ENCODE data around the gene SMYD4. TPM values are rescaled to one million over a fixed set of nuclear protein-coding genes. Genes with fewer than 3 reads are reported as not detected.
A peak's percentile ranks its signal among the peaks of the same experiment; 100 is the strongest.

The SMYD4 gene
- total and polyA plus RNA-seq, 9 of the 15 experiments (the other 6 are each of a cell fraction or from before 2014, with no cell fraction given) = 1.3 to 10.2 (median 6.7) TPM

DNA sequence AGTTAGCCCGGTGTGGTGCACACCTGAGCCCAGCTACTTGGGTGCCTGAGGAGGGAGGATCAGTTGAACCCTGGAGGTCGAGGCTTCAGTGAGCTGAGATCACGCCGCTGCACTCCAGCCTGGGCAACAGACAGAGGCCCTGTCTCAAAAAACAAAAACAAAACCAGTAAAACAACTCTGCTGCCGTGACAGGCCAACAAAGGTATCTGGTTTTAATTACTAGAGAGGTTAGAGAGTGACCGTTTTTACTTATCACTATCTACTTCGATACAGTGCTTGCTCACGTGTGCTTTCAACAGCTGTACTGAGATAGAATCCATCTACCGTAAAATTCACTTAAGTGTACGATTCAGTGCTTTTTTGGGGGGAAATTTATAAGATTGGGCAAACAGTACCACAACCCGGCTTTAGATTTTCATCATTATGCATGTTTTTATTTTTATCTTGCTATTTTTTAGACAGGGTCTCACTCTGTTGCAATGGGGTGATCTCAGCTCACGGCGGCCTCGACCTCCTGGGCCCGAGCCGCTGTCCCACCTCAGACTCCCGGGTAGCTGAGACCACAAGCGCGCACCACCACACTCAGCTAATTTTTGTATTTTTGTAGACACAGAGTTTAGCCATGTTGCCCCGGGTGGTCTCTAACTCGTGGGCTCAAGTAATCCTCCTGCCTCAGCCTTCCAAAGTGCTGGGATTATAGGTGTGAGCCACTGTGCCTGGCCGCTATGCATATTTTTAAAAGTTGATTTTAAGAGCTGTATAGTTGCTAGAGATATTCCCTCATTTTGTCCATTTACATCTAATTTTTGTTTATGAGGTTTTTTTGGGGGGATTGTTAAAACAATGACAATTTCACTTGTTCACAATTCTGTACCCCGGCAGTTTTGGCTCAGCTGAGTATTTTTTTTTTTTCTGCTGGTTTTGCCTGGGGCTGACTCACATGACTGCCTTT is 36.9 kb downstream of the SMYD4 start (continued):
- TF ChIP-seq POU5F1 (IDR thresholded peaks at IDR 0.05; ENCODE audit: borderline replicate concordance, low read depth, low read length, partially characterized antibody) (no peak), ZNF324 (CRISPR knock-in tag; IDR thresholded peaks at IDR 0.05) (no peak), ARID1B (IDR thresholded peaks at IDR 0.05) (peak; percentile 34; the same call in 1 of the 2 replicates), ZBTB7A (IDR thresholded peaks at IDR 0.05; ENCODE audit: borderline replicate concordance, control insufficient read depth, low read depth, low read length) (no peak), HMGN3 (IDR thresholded peaks at IDR 0.05; ENCODE audit: borderline replicate concordance, extremely low read depth, insufficient read length, low read depth, low read length) (no peak), BRF1 (IDR thresholded peaks at IDR 0.05; ENCODE audit: borderline replicate concordance, extremely low read depth, insufficient read length) (no peak), PCBP1 (IDR thresholded peaks at IDR 0.05; ENCODE audit: low read depth, low read length, poor library complexity, severe bottlenecking) (no peak), HDAC6 (IDR thresholded peaks at IDR 0.05; ENCODE audit: low read depth, low read length) (no peak), ASH1L (IDR thresholded peaks at IDR 0.05; ENCODE audit: borderline replicate concordance, low read depth, partially characterized antibody) (no peak), ZNF551 (CRISPR knock-in tag; IDR thresholded peaks at IDR 0.05) (no peak)

Measured in K562 (cell line).